PC-9 (cell line): Measurements from ENCODE around the gene LRWD1. TPM values are rescaled to one million over a fixed set of nuclear protein-coding genes. Genes with fewer than 3 reads are reported as not detected.

Experiments used
- BruUV-seq: library from RNA; stranded (reverse); fragments of 400-500 nt; replicated peaks from 2 replicates; lab custom pipeline; 2021; lab: Mats Ljungman, UMichigan
- CTCF ChIA-PET: fragments of 300-600 bp; sonication (Branson Sonifier 250); formaldehyde crosslinking; loops from one replicate; lab custom pipeline; 2022; ENCODE audit warnings: antibody characterized with exemption; lab: Charles Lee
- POLR2A ChIA-PET: fragments of 300-600 bp; sonication (Branson Sonifier 250); formaldehyde crosslinking; loops from one replicate; lab custom pipeline; 2022; ENCODE audit warnings: antibody characterized with exemption; ENCODE audit not compliant: unreplicated experiment; lab: Charles Lee
- DNase-seq, 2 experiments: peaks; one replicate each; pipeline versions ENCODE4 v3.0.0 to v3.0.0-alpha.2; 2015 to 2022; ENCODE audit warnings: mixed read lengths in 1 of 2
- H2AFZ ChIP-seq: fragments of 200-600 bp; sonication (generic); 2 replicates; pipeline ENCODE4 v1.8.1; 2017; ENCODE audit warnings: antibody characterized with exemption
- H3F3A ChIP-seq: fragments of 200-600 bp; sonication (generic); 2 replicates; pipeline ENCODE4 v1.8.1; 2017; ENCODE audit warnings: antibody characterized with exemption, mild to moderate bottlenecking, low read depth; ENCODE audit not compliant: insufficient read depth
- H3K27ac ChIP-seq: fragments of 200-600 bp; sonication (generic); 2 replicates; pipeline ENCODE4 v1.6.1; 2016; ENCODE audit warnings: mixed run types
- H3K27me3 ChIP-seq: fragments of 200-600 bp; sonication (generic); 2 replicates; pipeline ENCODE4 v1.6.1; 2016; ENCODE audit warnings: low read depth, mixed run types; ENCODE audit not compliant: insufficient read depth
- H3K36me3 ChIP-seq: fragments of 200-600 bp; sonication (generic); 2 replicates; pipeline ENCODE4 v1.6.1; 2016; ENCODE audit warnings: low read depth, mixed run types
- H3K4me1 ChIP-seq: fragments of 200-600 bp; sonication (generic); replicated peaks from 2 replicates; pipeline ENCODE4 v1.6.1; 2016; ENCODE audit warnings: mixed run types; ENCODE audit not compliant: insufficient read depth
- H3K4me2 ChIP-seq: fragments of 200-600 bp; sonication (generic); 2 replicates; pipeline ENCODE4 v1.6.1; 2017; ENCODE audit warnings: mixed run types
- H3K4me3 ChIP-seq: fragments of 200-600 bp; sonication (generic); 2 replicates; pipeline ENCODE4 v1.6.1; 2016; ENCODE audit warnings: mixed run types
- H3K79me2 ChIP-seq: fragments of 200-600 bp; sonication (generic); 2 replicates; pipeline ENCODE4 v1.6.1; 2017; ENCODE audit warnings: low read depth, mixed run types
- H3K9me2 ChIP-seq: fragments of 200-600 bp; sonication (generic); 2 replicates; pipeline ENCODE4 v1.8.1; 2017; ENCODE audit warnings: mild to moderate bottlenecking; ENCODE audit not compliant: insufficient read depth
- H3K9me3 ChIP-seq: fragments of 200-600 bp; sonication (generic); 2 replicates; pipeline ENCODE4 v1.8.1; 2016; ENCODE audit warnings: low read depth; ENCODE audit not compliant: insufficient read depth
- H4K20me1 ChIP-seq: fragments of 200-600 bp; sonication (generic); 2 replicates; pipeline ENCODE4 v1.8.1; 2017; ENCODE audit not compliant: insufficient read depth
- EZH2 ChIP-seq: fragments of 200-600 bp; sonication (generic); IDR thresholded peaks from 2 replicates; pipeline ENCODE4 v1.8.0; 2017; ENCODE audit warnings: antibody characterized with exemption, low read depth
- intact Hi-C: fragments of 100-400 bp; cut with micrococcal nuclease; formaldehyde crosslinking; loops from one replicate; pipeline ENCODE4 v1.10.0; 2022; ENCODE audit not compliant: unreplicated experiment
- total RNA-seq: library from RNA; stranded (reverse); gene quantifications from 2 replicates; pipeline ENCODE4 v1.2.3, GENCODE V29; 2021
- TF ChIP-seq, protein P1 (sequence below): fragments of 200-600 bp; sonication (generic); conservative IDR thresholded peaks from 2 replicates; pipeline ENCODE4 v1.6.1; 2017; ENCODE audit warnings: mixed run types, antibody characterized with exemption, mild to moderate bottlenecking, moderate library complexity

The LRWD1 gene
- total RNA-seq, 1 experiment from 2014 or later, result 35.3 TPM

DNA sequence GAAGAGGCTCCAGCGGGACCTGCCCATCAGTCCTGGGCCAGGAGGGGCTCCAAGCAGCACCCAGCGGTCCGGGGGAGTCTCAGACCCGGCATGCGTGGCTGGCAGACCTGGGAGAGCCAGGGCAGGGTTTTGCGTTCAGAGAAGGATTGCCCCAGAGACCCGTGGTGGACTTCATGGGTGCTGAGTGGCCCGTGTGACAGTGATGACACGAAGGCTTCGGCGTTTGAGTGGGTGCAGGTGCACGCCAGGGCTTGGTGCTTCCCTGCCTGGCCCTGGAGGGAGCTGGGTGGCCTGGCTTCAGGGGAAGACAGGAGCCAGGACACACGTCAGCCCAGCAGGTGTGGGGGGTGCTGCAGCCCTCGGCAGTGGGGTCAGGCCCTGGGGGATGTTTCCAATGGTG, 17.5 kb upstream of the LRWD1 start:
- no peaks in the 10 kb centered on the region for H3K9me2 ChIP-seq
- H3K27ac ChIP-seq, result no peak overlapping the region
- no peak overlapping the region for H3K4me2 ChIP-seq
- no TSS peak for BruUV-seq
- DNase-seq, result no peak
- H3K27me3 ChIP-seq, result no peaks in the 10 kb centered on the region
- H3K36me3 ChIP-seq, result no peaks in the 10 kb centered on the region
- CTCF ChIA-PET, result no interaction called here
- TF ChIP-seq, protein P1, sequence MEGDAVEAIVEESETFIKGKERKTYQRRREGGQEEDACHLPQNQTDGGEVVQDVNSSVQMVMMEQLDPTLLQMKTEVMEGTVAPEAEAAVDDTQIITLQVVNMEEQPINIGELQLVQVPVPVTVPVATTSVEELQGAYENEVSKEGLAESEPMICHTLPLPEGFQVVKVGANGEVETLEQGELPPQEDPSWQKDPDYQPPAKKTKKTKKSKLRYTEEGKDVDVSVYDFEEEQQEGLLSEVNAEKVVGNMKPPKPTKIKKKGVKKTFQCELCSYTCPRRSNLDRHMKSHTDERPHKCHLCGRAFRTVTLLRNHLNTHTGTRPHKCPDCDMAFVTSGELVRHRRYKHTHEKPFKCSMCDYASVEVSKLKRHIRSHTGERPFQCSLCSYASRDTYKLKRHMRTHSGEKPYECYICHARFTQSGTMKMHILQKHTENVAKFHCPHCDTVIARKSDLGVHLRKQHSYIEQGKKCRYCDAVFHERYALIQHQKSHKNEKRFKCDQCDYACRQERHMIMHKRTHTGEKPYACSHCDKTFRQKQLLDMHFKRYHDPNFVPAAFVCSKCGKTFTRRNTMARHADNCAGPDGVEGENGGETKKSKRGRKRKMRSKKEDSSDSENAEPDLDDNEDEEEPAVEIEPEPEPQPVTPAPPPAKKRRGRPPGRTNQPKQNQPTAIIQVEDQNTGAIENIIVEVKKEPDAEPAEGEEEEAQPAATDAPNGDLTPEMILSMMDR, result no peak
- TF ChIP-seq EZH2, result no peak
- intact Hi-C loops, result no loop called here
- H3K9me3 ChIP-seq, result no peaks in the 10 kb centered on the region
- POLR2A ChIA-PET, result no interaction called here
- no peak overlapping the region for H2AFZ ChIP-seq
- no peaks in the 10 kb centered on the region for H3K4me1 ChIP-seq
- no peaks in the 10 kb centered on the region for H3F3A ChIP-seq
- no peaks in the 10 kb centered on the region for H4K20me1 ChIP-seq
- H3K79me2 ChIP-seq, result no peaks in the 10 kb centered on the region
- no peak overlapping the region for H3K4me3 ChIP-seq

DNA sequence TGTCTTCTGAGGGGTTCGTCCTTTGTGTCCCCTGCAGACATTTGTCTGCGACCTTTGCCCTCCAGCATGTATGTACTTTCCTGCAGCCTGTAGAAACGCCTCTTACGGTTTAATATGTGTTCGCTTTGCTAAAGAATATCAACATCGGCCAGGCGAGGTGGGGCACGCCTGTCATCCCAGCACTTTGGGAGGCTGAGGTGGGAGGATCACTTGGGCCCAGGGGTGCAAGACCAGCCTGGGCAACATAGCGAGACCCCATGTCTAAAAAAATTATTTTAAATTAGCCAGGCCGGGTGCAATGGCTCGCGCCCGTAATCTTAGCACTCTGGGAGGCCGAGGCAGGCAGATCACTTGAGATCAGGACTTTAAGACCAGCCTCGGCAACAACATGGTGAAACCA, 15.6 kb upstream of the LRWD1 start:
- no peak for DNase-seq
- no peaks in the 10 kb centered on the region for H4K20me1 ChIP-seq
- H2AFZ ChIP-seq, result no peak overlapping the region
- ChIA-PET CTCF (no interaction called here), POLR2A (no interaction called here)
- H3F3A ChIP-seq, result no peaks in the 10 kb centered on the region
- no peaks in the 10 kb centered on the region for H3K27me3 ChIP-seq
- H3K9me2 ChIP-seq, result no peaks in the 10 kb centered on the region
- no peaks in the 10 kb centered on the region for H3K79me2 ChIP-seq
- H3K36me3 ChIP-seq, result no peaks in the 10 kb centered on the region
- intact Hi-C loops, result no loop called here
- no peak overlapping the region for H3K4me2 ChIP-seq
- H3K27ac ChIP-seq, result no peak overlapping the region
- no TSS peak for BruUV-seq
- no peaks in the 10 kb centered on the region for H3K4me1 ChIP-seq
- H3K9me3 ChIP-seq, result no peaks in the 10 kb centered on the region
- H3K4me3 ChIP-seq, result no peak overlapping the region
- no peak for TF ChIP-seq EZH2
- TF ChIP-seq, protein P1, result no peak

DNA sequence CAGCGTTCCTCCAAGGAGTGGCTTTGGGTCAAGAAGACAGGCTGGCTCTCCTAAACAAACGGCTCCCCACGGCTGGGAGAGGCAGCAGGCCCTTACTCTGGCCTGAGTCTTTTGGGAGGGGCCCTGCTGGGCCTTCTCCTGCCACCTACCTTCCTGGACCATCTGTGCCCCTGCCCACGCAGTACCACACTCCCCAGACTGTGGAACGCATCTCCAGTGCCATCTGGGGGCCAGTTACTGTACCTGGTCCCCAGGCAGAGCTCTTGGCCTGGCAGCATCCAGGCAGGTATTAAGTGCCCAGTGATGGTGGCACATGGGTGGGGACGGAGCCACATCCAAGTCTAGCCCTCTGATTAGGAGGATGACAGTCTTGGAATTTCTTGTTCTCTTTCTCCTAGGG, 14.5 kb upstream of the LRWD1 start:
- Histone ChIP-seq H4K20me1 (no peaks in the 10 kb centered on the region), H3K27me3 (no peaks in the 10 kb centered on the region), H3K79me2 (no peaks in the 10 kb centered on the region), H3K36me3 (no peaks in the 10 kb centered on the region), H3K9me2 (no peaks in the 10 kb centered on the region), H3K4me3 (no peak overlapping the region), H2AFZ (no peak overlapping the region), H3K4me2 (no peak overlapping the region), H3K27ac (no peak overlapping the region), H3K9me3 (no peaks in the 10 kb centered on the region), H3K4me1 (no peaks in the 10 kb centered on the region), H3F3A (0 out of 2 replicates have a peak, but pooled peaks cover 4% of the 10 kb centered on the region)
- no peak for TF ChIP-seq EZH2
- TF ChIP-seq, protein P1, result no peak
- no peak for DNase-seq
- ChIA-PET CTCF (no interaction called here), POLR2A (no interaction called here)
- BruUV-seq, result no TSS peak
- intact Hi-C loops, result no loop called here
